Stimulated activated naive CD4-positive, alpha-beta T cell (primary cell): ENCODE data around the gene ABCA3.
A peak's percentile ranks its signal among the peaks of the same experiment; 100 is the strongest.
"Not testable (repeated sequence)": the region's sequence is repeated elsewhere in the genome, so short reads cannot be mapped to it uniquely, and the experiment has no call there.

Experiments
- DNase-seq, 6 experiments: peaks; one replicate each; lab custom pipeline; 2025; lab: John Stamatoyannopoulos, UW

The ABCA3 gene

GRCh38 chr16:2340564-2341455 lies at the start of gene ABCA3:
Gene ABCA3, minus strand, starts transcription at chr16:2340728. Its CDS starts 14,262 bp downstream, at chr16:2326466.
- peak; percentile 79 to 94 (median 88) for DNase-seq

- DNase-seq = no peak
These were observed 48.4 kb upstream of the ABCA3 start for GRCh38 chr16:2388875-2389433.

GRCh38 chr16:2388139-2388874 lies 47.8 kb upstream of the ABCA3 start:
- DNase-seq = no peak

GRCh38 chr16:2386990-2387389 lies 46.5 kb upstream of the ABCA3 start:
- DNase-seq = no peak

- DNase-seq = not testable (repeated sequence)
These were observed 45.5 kb upstream of the ABCA3 start for GRCh38 chr16:2385982-2386381.

GRCh38 chr16:2385190-2385836 lies 44.8 kb upstream of the ABCA3 start:
- DNase-seq = no peak

- no peak for DNase-seq
These were observed 43.9 kb upstream of the ABCA3 start for GRCh38 chr16:2384426-2384825.

GRCh38 chr16:2383501-2383900 lies 43.0 kb upstream of the ABCA3 start:
- DNase-seq = no peak

- DNase-seq = no peak
These were observed 34.1 kb upstream of the ABCA3 start for GRCh38 chr16:2374644-2375043.

GRCh38 chr16:2373176-2373575 lies 32.6 kb upstream of the ABCA3 start:
- DNase-seq = no peak

GRCh38 chr16:2372684-2373083 lies 32.2 kb upstream of the ABCA3 start:
- DNase-seq = no peak

- DNase-seq = no peak
These were observed 30.9 kb upstream of the ABCA3 start for GRCh38 chr16:2371421-2371820.

GRCh38 chr16:2370721-2371120 lies 30.2 kb upstream of the ABCA3 start:
- DNase-seq = no peak

- DNase-seq = no peak
These were observed 26.3 kb upstream of the ABCA3 start for GRCh38 chr16:2366660-2367309.

GRCh38 chr16:2365397-2366294 lies 25.1 kb upstream of the ABCA3 start:
- DNase-seq = no peak

- no peak for DNase-seq
These were observed 24.2 kb upstream of the ABCA3 start for GRCh38 chr16:2364638-2365210.

GRCh38 chr16:2362218-2362617 lies 21.7 kb upstream of the ABCA3 start:
- DNase-seq = no peak

- DNase-seq = no peak
These were observed 20.6 kb upstream of the ABCA3 start for GRCh38 chr16:2361129-2361528.

GRCh38 chr16:2359919-2360318 lies 19.4 kb upstream of the ABCA3 start:
- DNase-seq = no peak

GRCh38 chr16:2358811-2359210 lies 18.3 kb upstream of the ABCA3 start:
- DNase-seq = no peak
